OCI-LY7 (cell line): ENCODE data around the gene IQGAP2.

Experiments used
- CTCF ChIP-seq: fragments of 200-600 bp; sonication (generic); conservative IDR thresholded peaks from 2 replicates; pipeline ENCODE4 v1.5.1; 2014; ENCODE audit warnings: mild to moderate bottlenecking, antibody characterized with exemption, low read length, moderate library complexity, mixed read lengths
- EZH2phosphoT487 ChIP-seq: fragments of 200-600 bp; sonication (generic); IDR thresholded peaks from 2 replicates; pipeline ENCODE4 v1.6.1; 2018; ENCODE audit warnings: low read depth, borderline replicate concordance, mild to moderate bottlenecking, mixed run types, antibody characterized with exemption, low read length, moderate library complexity, mixed read lengths

GRCh38 chr5:76723906-76724305 lies 320.8 kb downstream of the IQGAP2 start:
- TF ChIP-seq CTCF (no peak), EZH2phosphoT487 (no peak)
